ENCODE data around the gene MYO3A.

GRCh38 chr10:25934621-25935139 is 651 bp downstream of the MYO3A start:
- TF ChIP-seq CTCF (IDR thresholded peaks at IDR 0.05) = peak in 3 of 6 experiments; percentile 19 to 35 (median 35)
- TF ChIP-seq POLR2A (IDR thresholded peaks at IDR 0.05) = no peak

Measured in esophagus squamous epithelium (tissue), 4 donors.